IMR-90 (cell line): Measurements from ENCODE around the gene GPR21. TPM values are rescaled to one million over a fixed set of nuclear protein-coding genes. Genes with fewer than 3 reads are reported as not detected.

Experiments
- ATAC-seq: fragments of 200-7000 bp; cut with Tn5 transposase; 2 replicates; pipeline ENCODE4 v1.9.1; 2020; ENCODE audit warnings: low read depth, mild to moderate bottlenecking, moderate library complexity
- BruUV-seq: library from RNA; stranded (reverse); fragments of 400-500 nt; replicated peaks from 2 replicates; lab custom pipeline; 2021; lab: Mats Ljungman, UMichigan
- CTCF ChIA-PET: fragments of 300-600 bp; formaldehyde crosslinking; extraction: SDS; loops from one replicate; lab custom pipeline; 2021; ENCODE audit warnings: antibody characterized with exemption; lab: Yijun Ruan, JAX
- POLR2A ChIA-PET: fragments of 300-600 bp; sonication (Branson Sonifier 250); formaldehyde crosslinking; loops from one replicate; lab custom pipeline; 2022; ENCODE audit warnings: antibody characterized with exemption; ENCODE audit not compliant: unreplicated experiment; lab: Charles Lee
- DNase-seq: peaks from one replicate; pipeline ENCODE4 v3.0.0; 2013
- H2AFZ ChIP-seq: replicated peaks from 2 replicates; pipeline ENCODE3; 2013; ENCODE audit warnings: low read length, mild to moderate bottlenecking; ENCODE audit not compliant: poor library complexity
- H2AK5ac ChIP-seq: 2 replicates; pipeline ENCODE4 v1.6.1; 2013; ENCODE audit warnings: low read depth, low read length, inconsistent platforms
- H2AK9ac ChIP-seq: replicated peaks from 2 replicates; pipeline ENCODE3; 2013; ENCODE audit warnings: mild to moderate bottlenecking, low read depth, low read length, moderate library complexity; ENCODE audit not compliant: poor library complexity
- H2BK120ac ChIP-seq: 2 replicates; pipeline ENCODE4 v1.6.1; 2013; ENCODE audit warnings: low read depth, low read length, inconsistent platforms
- H2BK15ac ChIP-seq: 3 replicates; pipeline ENCODE4 v1.6.1; 2013; ENCODE audit warnings: low read depth, low read length, inconsistent platforms
- H2BK20ac ChIP-seq: 2 replicates; pipeline ENCODE4 v1.6.1; 2013; ENCODE audit warnings: low read depth, mild to moderate bottlenecking, inconsistent platforms, low read length, moderate library complexity
- H2BK5ac ChIP-seq: 2 replicates; pipeline ENCODE4 v1.6.1; 2013; ENCODE audit warnings: mild to moderate bottlenecking, low read depth, low read length, inconsistent platforms; ENCODE audit not compliant: poor library complexity, severe bottlenecking
- H3K14ac ChIP-seq: replicated peaks from 2 replicates; pipeline ENCODE4 v1.6.1; 2013; ENCODE audit warnings: low read depth, low read length, inconsistent platforms
- H3K18ac ChIP-seq: 2 replicates; pipeline ENCODE4 v1.6.1; 2013; ENCODE audit warnings: low read depth, low read length, control low read depth
- H3K23ac ChIP-seq: 2 replicates; pipeline ENCODE4 v1.6.1; 2013; ENCODE audit warnings: low read depth, low read length, inconsistent platforms
- H3K27ac ChIP-seq: 2 replicates; pipeline ENCODE4 v1.5.1; 2013; ENCODE audit warnings: mild to moderate bottlenecking, control low read depth, low read length; ENCODE audit not compliant: insufficient read depth
- H3K27me3 ChIP-seq: 2 replicates; pipeline ENCODE4 v1.6.1; 2013; ENCODE audit warnings: low read length; ENCODE audit not compliant: control insufficient read depth, insufficient read depth
- H3K36me3 ChIP-seq: 2 replicates; pipeline ENCODE4 v1.6.1; 2013; ENCODE audit warnings: low read length, mixed read lengths; ENCODE audit not compliant: control insufficient read depth, insufficient read depth
- H3K4ac ChIP-seq: 2 replicates; pipeline ENCODE4 v1.6.1; 2013; ENCODE audit warnings: low read depth, low read length, inconsistent platforms
- H3K4me1 ChIP-seq: 2 replicates; pipeline ENCODE4 v1.6.1; 2013; ENCODE audit warnings: low read length, mixed read lengths; ENCODE audit not compliant: control insufficient read depth, insufficient read depth
- H3K4me2 ChIP-seq: 2 replicates; pipeline ENCODE4 v1.6.1; 2013; ENCODE audit warnings: low read depth, mild to moderate bottlenecking, control low read depth, low read length, moderate library complexity
- H3K4me3 ChIP-seq: 2 replicates; pipeline ENCODE4 v1.5.1; 2013; ENCODE audit warnings: low read depth, mild to moderate bottlenecking, control low read depth, low read length, moderate library complexity; ENCODE audit not compliant: insufficient read depth
- H3K56ac ChIP-seq: 2 replicates; pipeline ENCODE4 v1.6.1; 2013; ENCODE audit warnings: low read length, inconsistent platforms; ENCODE audit not compliant: insufficient read depth; ENCODE audit errors: extremely low read depth
- H3K79me1 ChIP-seq, 2 experiments: 2 replicates each; pipeline ENCODE4 v1.6.1; 2013; ENCODE audit warnings: low read length in 2 of 2, inconsistent platforms in 1 of 2, low read depth in 1 of 2
- H3K9ac ChIP-seq: 2 replicates; pipeline ENCODE4 v1.6.1; 2013; ENCODE audit warnings: low read depth, low read length, control low read depth
- H3K9me1 ChIP-seq: 2 replicates; pipeline ENCODE4 v1.6.1; 2013; ENCODE audit warnings: low read length, inconsistent platforms; ENCODE audit not compliant: insufficient read depth
- H3K9me3 ChIP-seq: 2 replicates; pipeline ENCODE4 v1.6.1; 2013; ENCODE audit warnings: low read length; ENCODE audit not compliant: control insufficient read depth, insufficient read depth
- H4K20me1 ChIP-seq: 2 replicates; pipeline ENCODE4 v1.6.1; 2013; ENCODE audit warnings: low read length, inconsistent platforms; ENCODE audit not compliant: insufficient read depth
- H4K5ac ChIP-seq: 2 replicates; pipeline ENCODE4 v1.6.1; 2013; ENCODE audit warnings: mild to moderate bottlenecking, low read depth, low read length, control low read depth
- H4K8ac ChIP-seq, 2 experiments: 2 replicates each; pipeline ENCODE4 v1.6.1; 2013; ENCODE audit warnings: low read depth in 2 of 2, low read length in 2 of 2, control low read depth in 1 of 2, inconsistent platforms in 1 of 2
- H4K91ac ChIP-seq: 2 replicates; pipeline ENCODE4 v1.6.1; 2013; ENCODE audit warnings: low read depth, low read length, inconsistent platforms; ENCODE audit not compliant: insufficient read depth
- CEBPB ChIP-seq: IDR thresholded peaks from 2 replicates; pipeline ENCODE4 v1.6.1; 2012; ENCODE audit warnings: low read depth, low read length, improper control_type of control experiment
- CHD1 ChIP-seq: IDR thresholded peaks from 2 replicates; pipeline ENCODE4 v1.6.1; 2012; ENCODE audit warnings: low read depth, low read length, improper control_type of control experiment
- CTCF ChIP-seq: conservative IDR thresholded peaks from 2 replicates; pipeline ENCODE4 v1.5.1; 2012; ENCODE audit warnings: mild to moderate bottlenecking, low read depth, low read length, improper control_type of control experiment
- FOS ChIP-seq: fragments of 150-350 bp; IDR thresholded peaks from 2 replicates; pipeline ENCODE4 v1.6.1; 2016; ENCODE audit warnings: low read depth, low read length
- MAFK ChIP-seq: IDR thresholded peaks from 2 replicates; pipeline ENCODE4 v1.6.1; 2012; ENCODE audit warnings: low read depth, low read length, improper control_type of control experiment
- MAZ ChIP-seq: IDR thresholded peaks from 2 replicates; pipeline ENCODE4 v1.6.1; 2012; ENCODE audit warnings: low read depth, mild to moderate bottlenecking, low read length, improper control_type of control experiment, moderate library complexity, borderline replicate concordance
- MXI1 ChIP-seq: IDR thresholded peaks from 2 replicates; pipeline ENCODE4 v1.6.1; 2012; ENCODE audit warnings: low read depth, mild to moderate bottlenecking, low read length, moderate library complexity, borderline replicate concordance
- NFE2L2 ChIP-seq: fragments of 150-350 bp; IDR thresholded peaks from 2 replicates; pipeline ENCODE4 v1.6.1; 2016; ENCODE audit warnings: low read depth, mild to moderate bottlenecking, low read length
- POLR2A ChIP-seq: IDR thresholded peaks from 2 replicates; pipeline ENCODE4 v1.6.1; 2012; ENCODE audit warnings: mild to moderate bottlenecking, low read depth, low read length
- RAD21 ChIP-seq: IDR thresholded peaks from 2 replicates; pipeline ENCODE4 v1.6.1; 2012; ENCODE audit warnings: low read length, improper control_type of control experiment
- RCOR1 ChIP-seq: IDR thresholded peaks from 2 replicates; pipeline ENCODE4 v1.6.1; 2012; ENCODE audit warnings: mild to moderate bottlenecking, low read length, improper control_type of control experiment; ENCODE audit not compliant: insufficient replicate concordance
- RFX5 ChIP-seq: IDR thresholded peaks from 2 replicates; pipeline ENCODE4 v1.8.0; 2012; ENCODE audit warnings: low read depth, mild to moderate bottlenecking, low read length, moderate library complexity
- SMC3 ChIP-seq: fragments of 150-350 bp; IDR thresholded peaks from 2 replicates; pipeline ENCODE4 v1.6.1; 2016; ENCODE audit warnings: low read depth, mild to moderate bottlenecking, antibody characterized with exemption, low read length, moderate library complexity
- USF2 ChIP-seq: fragments of 150-350 bp; IDR thresholded peaks from 2 replicates; pipeline ENCODE4 v1.6.1; 2017; ENCODE audit warnings: mild to moderate bottlenecking, antibody characterized with exemption, low read length, low read depth
- WGBS, 2 experiments: methylation state at CpG; one replicate each; pipeline versions ENCODE4 v1.1.5 to v1.1.7; 2013; ENCODE audit warnings: missing lambda C conversion rate in 2 of 2; ENCODE audit not compliant: insufficient read length in 1 of 2; ENCODE audit errors: extremely low coverage in 2 of 2; 5-methylcytosine and 5-hydroxymethylcytosine counted together
- dilution Hi-C: fragments of 300-500 bp; cut with HindIII; formaldehyde crosslinking; loops from one replicate; pipeline ENCODE4 v1.14.3; 2018; ENCODE audit warnings: low sequenced_read_pairs; ENCODE audit not compliant: unreplicated experiment
- in situ Hi-C: fragments of 300-500 bp; cut with MboI; formaldehyde crosslinking; loops from 3 replicates; pipeline ENCODE4 v1.14.3; 2019; ENCODE audit warnings: low sequenced_read_pairs, inconsistent platforms, mixed read lengths
- intact Hi-C: fragments of 100-400 bp; cut with micrococcal nuclease; formaldehyde crosslinking; loops from 2 replicates; pipeline ENCODE4 v1.10.0; 2022
- polyA plus RNA-seq, 3 experiments: library from polyadenylated mRNA; depleted of rRNA; stranded (reverse); fragments of >200 nt; gene quantifications; 2 replicates each; pipeline ENCODE4 v1.2.3, GENCODE V29; 2012; ENCODE audit warnings: low replicate concordance in 1 of 3
- total RNA-seq: library from RNA; depleted of rRNA; stranded (reverse); fragments of >200 nt; gene quantifications from 2 replicates; pipeline ENCODE4 v1.2.3, GENCODE V29; 2012

The GPR21 gene
- total and polyA plus RNA-seq, 2 of the 4 experiments (the other 2 are of a cell fraction): 0.90 TPM; not detected in 1

GRCh38 chr9:123046406-123047195 is 13.1 kb downstream of the GPR21 start:
- H4K20me1 ChIP-seq: no peaks in the 10 kb centered on the region
- 100% methylated on average over 1 of the region's 3 CpGs; no CpG with 5 or more reads in 1 of the 2 experiments for WGBS, 2 experiments
- TF ChIP-seq SMC3: no peak
- no peak for TF ChIP-seq POLR2A
- TF ChIP-seq RFX5: no peak
- no peak for TF ChIP-seq NFE2L2
- no peak for TF ChIP-seq FOS
- TF ChIP-seq USF2: no peak
- TF ChIP-seq RCOR1: no peak
- TF ChIP-seq MAZ: no peak
- TF ChIP-seq RAD21: no peak
- no peak for TF ChIP-seq CEBPB
- TF ChIP-seq MXI1: no peak
- no peak for TF ChIP-seq CTCF
- TF ChIP-seq MAFK: no peak
- no peak for TF ChIP-seq CHD1

More at GRCh38 chr9:123046406-123047195, 13.1 kb downstream of the GPR21 start:
- Histone ChIP-seq H3K9ac (no peak overlapping the region), H4K91ac (peak overlapping the region; percentile 35; the same call in 1 of the 2 replicates), H3K4ac (peak overlapping the region; percentile 49; the same call in 1 of the 2 replicates), H2BK120ac (peak overlapping the region; percentile 41), H3K79me1 (peaks cover 10 to 20% of the 10 kb centered on the region in 2 experiments), H3K4me3 (no peak overlapping the region), H3K4me2 (no peak overlapping the region), H2BK5ac (peak overlapping the region; percentile 57), H3K4me1 (peaks cover 14% of the 10 kb centered on the region), H2BK20ac (peak overlapping the region; percentile 48), H3K18ac (peak overlapping the region; percentile 99), H3K27ac (no peak overlapping the region), H2AFZ (no peak overlapping the region), H2AK5ac (no peak overlapping the region), H2BK15ac (peak overlapping the region; percentile 55), H3K14ac (peak overlapping the region; percentile 64; the same call in 1 of the 2 replicates), H3K27me3 (no peaks in the 10 kb centered on the region), H4K8ac (peak overlapping the region in 1 of 2 experiments; percentile 80; a peak in 3 of 4 replicates), H3K9me1 (peaks cover 7% of the 10 kb centered on the region), H3K9me3 (peaks cover 2% of the 10 kb centered on the region), H3K36me3 (peaks cover 2% of the 10 kb centered on the region), H2AK9ac (no peak overlapping the region), H3K56ac (no peak overlapping the region), H3K23ac (peak overlapping the region; percentile 35; the same call in 1 of the 2 replicates), H4K5ac (peak overlapping the region; percentile 67; the same call in 1 of the 2 replicates)
- POLR2A ChIA-PET: no interaction called here
- intact Hi-C loops (no loop called here), in situ Hi-C loops (no loop called here), dilution Hi-C loops (no loop called here)
- ATAC-seq (no peak), DNase-seq (no peak)
- CTCF ChIA-PET: interaction anchor here (0.6 kb wide), 1 partner anchor 9 kb away, joined by 3 read pairs; no protein-coding TSS in a partner anchor
- BruUV-seq: no TSS peak
